Hepatic stellate cell (primary cell): ENCODE results near the gene EPYC.

Source experiments
- DNase-seq: peaks from one replicate; pipeline ENCODE4 v3.0.0; 2011; ENCODE audit warnings: low spot score

Gene EPYC

GRCh38 chr12:90954921-90955320, 49.9 kb downstream of the EPYC start, which contains the start of gene CCER1:
Gene CCER1, minus strand, starts transcription at chr12:90955176. Its CDS starts 434 bp downstream, at chr12:90954742.
- DNase-seq: no peak

DNA sequence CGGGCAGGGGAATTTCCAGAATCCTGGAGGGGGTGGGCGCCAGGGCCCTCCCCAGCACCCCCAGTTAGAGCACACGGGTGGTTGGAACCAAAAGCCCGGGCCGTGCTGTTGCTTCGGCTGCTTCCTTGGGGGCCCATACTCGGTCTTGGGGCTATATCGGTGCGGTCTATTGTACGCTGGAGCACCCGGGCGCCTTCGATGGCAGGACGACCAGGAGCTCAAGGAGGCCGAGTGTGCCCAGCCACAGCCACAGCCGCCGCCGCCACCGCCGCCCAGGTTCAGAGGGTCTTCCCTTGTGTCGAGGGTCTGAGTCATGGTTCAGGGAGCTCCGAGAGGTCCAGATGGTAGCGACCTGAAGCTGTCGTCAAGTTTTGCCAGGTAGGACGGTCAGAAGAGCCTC, 50.3 kb downstream of the EPYC start:
- no peak for DNase-seq

- no peak for DNase-seq
Measured at GRCh38 chr12:90953956-90954421, 50.8 kb downstream of the EPYC start.

GRCh38 chr12:90951432-90952105, 53.2 kb downstream of the EPYC start:
- no peak for DNase-seq

GRCh38 chr12:90947869-90948268, 56.9 kb downstream of the EPYC start:
- no peak for DNase-seq

GRCh38 chr12:90945070-90945649, 59.6 kb downstream of the EPYC start:
- peak; percentile 19 for DNase-seq

- DNase-seq: no peak
Measured at GRCh38 chr12:90943255-90943654, 61.5 kb downstream of the EPYC start.

DNA sequence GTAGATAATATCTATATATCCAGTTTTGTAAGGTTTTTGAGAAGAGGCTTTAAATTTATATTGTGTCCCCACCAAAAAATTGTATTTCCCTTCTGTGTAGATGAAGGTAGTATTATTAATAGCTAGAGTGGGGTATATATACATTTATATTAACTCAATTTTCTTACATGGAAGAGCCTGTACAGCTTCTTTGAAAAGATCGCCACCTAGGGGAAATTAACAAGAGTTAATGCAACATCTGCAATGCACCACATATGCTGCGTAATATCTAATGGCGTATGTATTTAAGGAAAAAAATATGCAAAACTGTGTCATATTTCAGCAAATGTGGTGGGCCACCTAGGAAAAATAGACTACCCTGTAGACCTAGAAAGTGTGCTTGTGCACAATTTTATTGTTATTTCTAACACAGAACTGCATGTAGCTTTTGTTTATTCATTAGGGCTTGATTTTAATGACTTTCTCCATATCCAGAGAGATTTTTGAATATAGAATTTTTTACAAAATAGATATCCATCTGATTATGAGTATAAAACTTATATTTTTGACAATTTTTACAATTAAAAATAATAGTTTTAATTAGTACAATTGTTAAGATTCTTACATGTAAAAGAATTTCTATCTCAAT, 63.8 kb downstream of the EPYC start:
- DNase-seq: peak; percentile 21

DNA sequence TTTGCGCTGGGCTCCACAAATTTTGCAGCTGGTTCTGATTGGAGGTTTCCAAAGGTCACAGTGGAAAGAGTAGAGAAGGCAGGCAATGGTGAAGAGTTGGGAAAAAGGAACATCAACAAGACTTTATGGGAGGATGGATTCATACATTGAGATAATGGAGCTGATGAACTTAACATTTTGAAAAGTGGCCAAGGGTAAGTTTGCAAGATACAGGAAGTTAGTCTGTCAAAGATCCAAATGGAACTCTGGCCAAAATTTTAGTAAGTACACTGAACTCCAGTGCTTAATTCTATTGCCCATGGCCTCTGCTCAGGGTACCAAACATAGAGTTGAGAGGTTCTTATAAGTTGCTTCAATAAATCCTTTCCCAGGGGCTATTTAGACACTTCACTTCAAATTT, 65.4 kb downstream of the EPYC start:
- no peak for DNase-seq

GRCh38 chr12:90938451-90938850, 66.3 kb downstream of the EPYC start:
- peak; percentile 60 for DNase-seq

- no peak for DNase-seq
Measured at GRCh38 chr12:90937651-90938050, 67.1 kb downstream of the EPYC start.

DNA sequence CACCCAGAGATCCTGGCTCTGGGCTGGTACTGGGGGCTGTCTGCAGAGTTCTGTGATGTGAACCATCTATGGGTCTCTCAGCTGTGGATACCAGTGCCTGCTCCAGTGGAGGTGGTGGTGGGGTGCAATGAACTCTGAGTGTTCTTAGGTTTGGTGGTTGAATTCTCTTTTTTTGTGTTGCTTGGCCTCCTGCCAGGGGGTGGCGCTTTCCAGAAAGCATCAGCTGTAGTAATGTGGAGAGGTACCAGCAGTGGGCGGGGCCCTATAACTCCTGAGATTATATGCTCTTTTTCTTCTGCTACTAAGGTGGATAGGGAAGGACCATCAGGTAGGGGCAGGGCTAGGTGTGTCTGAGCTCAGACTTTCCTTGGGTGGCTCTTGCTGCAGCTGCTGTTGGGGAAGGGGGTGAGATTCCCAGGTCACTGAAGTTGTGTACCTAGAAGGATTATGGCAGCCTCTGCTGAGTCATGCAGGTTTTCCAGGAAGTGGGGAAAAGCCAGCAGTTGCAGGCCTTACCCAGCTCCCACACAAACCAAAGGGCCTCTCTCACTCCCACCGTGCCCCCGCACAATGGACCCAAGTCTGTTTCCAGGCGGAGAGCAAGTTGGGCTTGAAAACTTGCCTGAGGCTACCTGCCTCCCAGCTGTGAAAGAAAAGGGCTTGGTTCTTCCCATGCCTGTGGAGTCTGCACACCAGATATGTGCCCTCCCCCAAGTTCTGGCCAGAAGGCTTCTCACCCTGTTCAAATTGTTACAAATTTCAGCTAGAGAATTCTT, 68.4 kb downstream of the EPYC start:
- DNase-seq: no peak

DNA sequence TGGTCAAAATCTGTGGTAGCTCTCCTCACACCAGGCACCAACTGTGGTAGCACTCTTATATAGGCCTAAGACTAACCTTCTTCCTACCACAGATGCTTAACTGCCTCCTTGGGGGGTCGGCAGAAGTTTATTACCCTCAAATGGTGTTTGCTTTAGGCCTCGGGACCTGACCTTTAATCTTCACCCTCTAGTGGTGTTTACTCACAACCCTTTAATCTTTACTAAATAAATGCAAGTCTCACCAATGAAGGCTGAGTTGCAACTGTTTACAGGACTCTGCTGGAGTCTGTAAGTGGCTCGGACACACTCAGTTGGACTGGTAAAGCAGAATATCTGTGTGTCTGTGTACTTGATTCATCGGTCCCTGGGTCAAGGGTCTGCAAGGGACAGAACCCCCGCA, 79.2 kb downstream of the EPYC start:
- DNase-seq: no peak

DNA sequence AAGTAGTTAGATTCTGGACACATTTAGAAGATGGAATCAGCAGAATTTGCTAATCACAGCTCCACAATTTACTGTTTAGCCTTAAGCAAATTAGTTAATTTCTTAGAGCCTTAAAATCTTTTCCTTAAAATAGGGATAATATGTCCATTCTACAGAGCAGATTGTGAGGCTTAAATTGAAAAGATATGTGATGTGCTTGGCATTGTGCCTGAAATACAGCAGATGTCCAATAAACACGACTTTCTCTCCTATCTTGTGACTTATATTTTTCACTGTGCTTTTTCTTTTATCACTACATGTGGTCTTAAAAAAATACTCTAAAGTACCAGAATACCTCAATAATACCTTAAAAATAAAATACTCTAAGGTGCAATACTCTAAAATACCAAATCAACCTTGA, 80.4 kb downstream of the EPYC start:
- no peak for DNase-seq

DNA sequence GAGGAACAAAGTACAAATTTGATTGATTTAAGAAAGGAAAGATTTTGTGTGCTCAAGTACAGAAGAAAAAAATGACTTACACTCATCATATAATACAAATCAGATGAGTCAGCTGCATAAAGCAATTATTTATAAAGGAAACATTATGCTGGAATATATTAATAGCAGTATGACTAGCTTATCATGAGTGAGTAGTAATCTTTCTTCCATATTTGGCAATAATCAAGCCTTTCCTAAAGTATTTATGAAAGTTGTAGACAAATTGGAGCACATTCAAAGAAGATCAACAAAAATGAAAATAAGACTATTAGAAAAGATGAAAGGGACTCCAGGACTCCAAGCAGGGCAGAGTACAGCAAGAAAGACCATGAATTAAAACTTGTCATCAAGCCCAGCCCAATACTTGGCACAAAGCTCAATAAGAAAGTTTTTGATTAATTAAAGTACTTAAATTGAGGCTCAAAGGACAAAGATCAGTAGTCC, 82.6 kb downstream of the EPYC start:
- DNase-seq: peak; percentile 21

DNA sequence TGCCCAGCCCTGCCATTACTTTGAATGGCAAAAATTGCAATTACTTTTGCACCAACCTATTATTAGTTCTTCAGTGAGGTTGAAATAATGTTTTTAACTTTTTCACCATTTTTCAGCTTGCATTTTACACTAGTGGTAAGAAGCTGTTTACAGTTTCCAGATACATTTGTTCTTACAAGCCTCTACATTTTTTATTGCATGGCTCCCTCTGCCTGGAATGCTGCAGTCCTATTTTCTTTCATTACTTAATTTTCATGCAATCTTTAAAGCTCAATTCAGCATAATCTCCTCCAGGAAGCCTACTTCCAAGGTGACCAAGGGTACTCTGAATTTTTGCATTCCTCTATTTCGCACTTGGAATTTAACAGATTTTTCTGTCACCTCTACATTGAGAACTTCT, 83.2 kb downstream of the EPYC start:
- no peak for DNase-seq

DNA sequence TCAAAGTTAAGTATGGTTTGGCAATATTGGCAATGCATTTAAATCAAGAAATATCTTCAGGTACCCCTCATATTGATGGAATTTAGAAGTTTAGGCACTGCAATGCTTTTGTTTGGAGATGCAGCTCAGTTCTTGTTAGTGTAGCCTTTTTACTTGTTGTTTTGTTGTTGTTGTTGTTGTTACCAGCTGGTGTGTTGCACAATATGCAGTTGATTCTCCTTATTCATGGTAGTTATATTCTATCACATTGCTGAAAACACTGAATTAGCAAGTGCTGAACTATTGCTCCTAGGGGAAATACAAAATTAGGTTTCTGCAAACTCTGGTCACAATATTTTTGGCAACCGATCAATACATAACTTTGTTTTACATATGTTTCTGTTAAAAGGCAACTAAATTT, 84.5 kb downstream of the EPYC start:
- DNase-seq: no peak

GRCh38 chr12:90917431-90917830, 87.3 kb downstream of the EPYC start:
- no peak for DNase-seq

DNA sequence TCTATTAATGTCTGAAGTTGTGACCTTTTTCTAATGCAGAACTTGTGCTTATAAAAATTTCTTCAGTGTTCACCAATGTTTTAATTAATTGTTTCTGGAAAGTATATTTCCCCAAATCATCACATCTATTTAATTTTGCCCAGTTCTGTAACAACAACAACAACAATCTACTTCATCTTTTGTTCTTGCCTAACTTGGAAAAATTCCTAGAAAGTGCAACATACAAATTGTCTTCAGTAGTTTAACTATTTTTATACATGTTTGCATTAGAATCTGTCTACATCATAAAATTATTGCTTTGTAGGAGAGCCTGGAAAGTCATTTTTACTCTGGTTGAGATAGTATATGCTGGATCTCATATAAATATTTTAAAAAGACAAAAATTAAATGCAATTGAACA, 88.3 kb downstream of the EPYC start:
- DNase-seq: no peak

- DNase-seq: no peak
Measured at GRCh38 chr12:90915353-90915752, 89.4 kb downstream of the EPYC start.
